PC-3 (cell line): ENCODE results near the gene BIRC7.

Experiments
- EZH2phosphoT487 ChIP-seq: fragments of 300-600 bp; sonication (generic); IDR thresholded peaks from 2 replicates; pipeline ENCODE4 v1.6.1; 2018; ENCODE audit warnings: mild to moderate bottlenecking, antibody characterized with exemption, low read length, borderline replicate concordance
- TF ChIP-seq, protein P1 (sequence below): fragments of 300-600 bp; sonication (generic); conservative IDR thresholded peaks from 2 replicates; pipeline ENCODE4 v1.5.1; 2017; ENCODE audit warnings: antibody characterized with exemption, low read depth, mild to moderate bottlenecking, low read length

DNA sequence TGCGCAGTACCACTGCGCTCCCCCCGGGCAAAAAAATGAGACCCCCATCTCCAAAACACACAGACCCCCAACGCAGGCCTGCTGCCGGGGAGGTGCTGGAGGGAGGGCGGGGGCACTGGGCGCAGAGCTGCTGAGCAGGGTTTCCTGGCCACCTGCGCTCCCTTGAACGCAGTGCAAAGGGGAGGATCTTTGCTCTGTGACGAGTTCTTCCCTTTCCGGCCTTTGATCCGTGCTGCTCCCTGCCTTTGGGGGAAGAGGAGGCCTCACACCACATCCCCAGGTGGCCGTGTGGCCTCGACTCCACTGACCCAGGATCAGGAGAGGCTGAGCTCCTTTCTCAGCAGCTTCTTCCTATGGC is 48.4 kb downstream of the BIRC7 start:
- no peak for TF ChIP-seq EZH2phosphoT487
- TF ChIP-seq, protein P1, sequence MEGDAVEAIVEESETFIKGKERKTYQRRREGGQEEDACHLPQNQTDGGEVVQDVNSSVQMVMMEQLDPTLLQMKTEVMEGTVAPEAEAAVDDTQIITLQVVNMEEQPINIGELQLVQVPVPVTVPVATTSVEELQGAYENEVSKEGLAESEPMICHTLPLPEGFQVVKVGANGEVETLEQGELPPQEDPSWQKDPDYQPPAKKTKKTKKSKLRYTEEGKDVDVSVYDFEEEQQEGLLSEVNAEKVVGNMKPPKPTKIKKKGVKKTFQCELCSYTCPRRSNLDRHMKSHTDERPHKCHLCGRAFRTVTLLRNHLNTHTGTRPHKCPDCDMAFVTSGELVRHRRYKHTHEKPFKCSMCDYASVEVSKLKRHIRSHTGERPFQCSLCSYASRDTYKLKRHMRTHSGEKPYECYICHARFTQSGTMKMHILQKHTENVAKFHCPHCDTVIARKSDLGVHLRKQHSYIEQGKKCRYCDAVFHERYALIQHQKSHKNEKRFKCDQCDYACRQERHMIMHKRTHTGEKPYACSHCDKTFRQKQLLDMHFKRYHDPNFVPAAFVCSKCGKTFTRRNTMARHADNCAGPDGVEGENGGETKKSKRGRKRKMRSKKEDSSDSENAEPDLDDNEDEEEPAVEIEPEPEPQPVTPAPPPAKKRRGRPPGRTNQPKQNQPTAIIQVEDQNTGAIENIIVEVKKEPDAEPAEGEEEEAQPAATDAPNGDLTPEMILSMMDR = no peak
